Thoracic aorta (tissue), 2 donors: ENCODE results near the gene POU6F2. TPM values are rescaled to one million over a fixed set of nuclear protein-coding genes. Genes with fewer than 3 reads are reported as not detected.

Experiments used
- ATAC-seq: fragments of 150-250 bp; one replicate; pipeline ENCODE4 v1.8.0; 2017; ENCODE audit warnings: low read depth; ENCODE audit not compliant: insufficient number of reproducible peaks, low FRiP score
- DNase-seq: peaks from one replicate; pipeline ENCODE4 v3.0.0-alpha.2; 2020; ENCODE audit warnings: low spot score
- H3K27ac ChIP-seq, 2 donors: fragments of 200-600 bp; sonication (generic); 1 replicate in 1 of 2; 2 replicates in 1 of 2; pipeline ENCODE4 v1.5.1; 2016; ENCODE audit warnings: mild to moderate bottlenecking in 2 of 2, moderate library complexity in 2 of 2
- H3K27me3 ChIP-seq: fragments of 200-600 bp; sonication (generic); replicated peaks from 2 replicates; pipeline ENCODE4 v1.6.0; 2016; ENCODE audit warnings: mild to moderate bottlenecking; ENCODE audit not compliant: insufficient read depth
- H3K36me3 ChIP-seq: fragments of 200-600 bp; sonication (generic); one replicate; pipeline ENCODE4 v1.5.1; 2016
- H3K4me1 ChIP-seq, 2 donors: fragments of 200-600 bp; sonication (generic); 1 replicate in 1 of 2; 2 replicates in 1 of 2; pipeline versions ENCODE4 v1.5.1 to v1.6.0; 2016; ENCODE audit warnings: low read depth in 2 of 2, mild to moderate bottlenecking in 1 of 2; ENCODE audit not compliant: control insufficient read depth in 1 of 2
- H3K4me3 ChIP-seq: fragments of 200-600 bp; sonication (generic); 2 replicates; pipeline ENCODE4 v1.5.1; 2016; ENCODE audit warnings: mild to moderate bottlenecking
- H3K9me3 ChIP-seq: fragments of 200-600 bp; sonication (generic); 2 replicates; pipeline ENCODE4 v1.5.1; 2016
- total RNA-seq, 2 donors: library from RNA; depleted of rRNA; stranded (reverse); fragments of >200 nt; gene quantifications; one replicate each; pipeline versions ENCODE4 v1.1.0 to v1.2.3, GENCODE V29; 2016
- TF ChIP-seq, protein P1 (sequence below): fragments of 200-600 bp; sonication (generic); IDR thresholded peaks from one replicate; pipeline ENCODE4 v1.5.1; 2019; ENCODE audit warnings: antibody characterized with exemption

Gene POU6F2
- total RNA-seq, 2 donors from 2014 or later = not detected

DNA sequence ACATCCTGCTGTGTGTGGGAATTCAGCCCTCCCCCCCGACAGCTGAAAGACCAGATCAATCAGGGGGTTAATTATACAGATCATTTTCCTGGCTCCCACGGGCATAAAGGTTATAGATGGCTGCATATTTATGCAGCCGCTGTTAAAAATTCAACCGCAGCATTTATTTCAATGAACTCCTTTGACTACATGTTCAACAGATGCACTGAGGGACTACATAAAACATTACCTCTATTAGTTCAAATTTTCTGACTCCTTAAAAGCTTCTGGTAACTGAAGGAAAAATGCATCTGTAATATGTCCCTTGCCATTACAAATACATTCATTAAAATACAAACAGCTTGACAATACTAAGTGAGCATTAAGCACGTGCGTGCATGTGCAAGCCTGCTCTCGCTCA lies 538.8 kb downstream of the POU6F2 start:
- Histone ChIP-seq H3K36me3 (no peaks in the 10 kb centered on the region), H3K4me1 (no peaks in the 10 kb centered on the region), H3K4me3 (no peak overlapping the region), H3K27ac (no peak overlapping the region), H3K27me3 (no peaks in the 10 kb centered on the region), H3K9me3 (no peaks in the 10 kb centered on the region)
- ATAC-seq = no peak
- DNase-seq = no peak
- TF ChIP-seq, protein P1, sequence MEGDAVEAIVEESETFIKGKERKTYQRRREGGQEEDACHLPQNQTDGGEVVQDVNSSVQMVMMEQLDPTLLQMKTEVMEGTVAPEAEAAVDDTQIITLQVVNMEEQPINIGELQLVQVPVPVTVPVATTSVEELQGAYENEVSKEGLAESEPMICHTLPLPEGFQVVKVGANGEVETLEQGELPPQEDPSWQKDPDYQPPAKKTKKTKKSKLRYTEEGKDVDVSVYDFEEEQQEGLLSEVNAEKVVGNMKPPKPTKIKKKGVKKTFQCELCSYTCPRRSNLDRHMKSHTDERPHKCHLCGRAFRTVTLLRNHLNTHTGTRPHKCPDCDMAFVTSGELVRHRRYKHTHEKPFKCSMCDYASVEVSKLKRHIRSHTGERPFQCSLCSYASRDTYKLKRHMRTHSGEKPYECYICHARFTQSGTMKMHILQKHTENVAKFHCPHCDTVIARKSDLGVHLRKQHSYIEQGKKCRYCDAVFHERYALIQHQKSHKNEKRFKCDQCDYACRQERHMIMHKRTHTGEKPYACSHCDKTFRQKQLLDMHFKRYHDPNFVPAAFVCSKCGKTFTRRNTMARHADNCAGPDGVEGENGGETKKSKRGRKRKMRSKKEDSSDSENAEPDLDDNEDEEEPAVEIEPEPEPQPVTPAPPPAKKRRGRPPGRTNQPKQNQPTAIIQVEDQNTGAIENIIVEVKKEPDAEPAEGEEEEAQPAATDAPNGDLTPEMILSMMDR = no peak

DNA sequence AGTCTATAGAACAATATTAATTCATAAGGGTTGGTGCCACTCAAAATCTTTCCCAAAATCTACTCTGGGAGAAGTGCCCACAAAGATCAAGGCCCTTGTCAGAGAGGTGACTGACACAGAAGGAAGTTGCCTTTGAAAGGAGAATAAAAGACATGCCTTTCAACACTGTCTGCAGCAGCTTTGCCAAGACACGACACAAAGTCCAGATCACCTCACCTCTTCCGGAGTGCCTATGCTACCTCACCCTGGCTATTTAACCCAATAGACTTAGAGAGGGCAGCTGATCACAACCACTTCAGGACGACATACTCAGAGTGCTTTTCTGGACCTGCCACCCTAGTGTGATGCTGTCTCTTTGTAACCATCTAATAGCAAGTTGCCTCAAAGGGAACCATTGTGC lies 539.5 kb downstream of the POU6F2 start:
- no peak for DNase-seq
- H3K36me3 ChIP-seq = no peaks in the 10 kb centered on the region
- ATAC-seq = no peak
- no peak overlapping the region for H3K27ac ChIP-seq
- TF ChIP-seq, protein P1 = no peak
- no peaks in the 10 kb centered on the region for H3K27me3 ChIP-seq
- no peaks in the 10 kb centered on the region for H3K9me3 ChIP-seq
- no peak overlapping the region for H3K4me3 ChIP-seq
- no peaks in the 10 kb centered on the region for H3K4me1 ChIP-seq

Other genes with a start within 250 kb of the POU6F2 start
- gene VPS41, start 68.7 kb upstream of the POU6F2 start, total RNA-seq = 10 to 100 TPM; 39.1 to 52.5 TPM